H9 (cell line): ENCODE measurements around the gene ZCCHC3. TPM values are rescaled to one million over a fixed set of nuclear protein-coding genes. Genes with fewer than 3 reads are reported as not detected.

Source experiments
- DNase-seq: peaks from one replicate; pipeline ENCODE4 v3.0.0-alpha.2; 2017
- H2AFZ ChIP-seq: one replicate; pipeline ENCODE4 v1.6.1; 2013; ENCODE audit warnings: mild to moderate bottlenecking, low read length, control low read depth, moderate library complexity
- H2AK5ac ChIP-seq: 2 replicates; pipeline ENCODE4 v1.6.1; 2013; ENCODE audit warnings: low read length, control low read depth, mixed read lengths; ENCODE audit not compliant: insufficient read length
- H2BK120ac ChIP-seq: one replicate; pipeline ENCODE4 v1.6.1; 2013; ENCODE audit warnings: low read depth, mild to moderate bottlenecking, low read length, control low read depth, inconsistent platforms; ENCODE audit not compliant: poor library complexity, severe bottlenecking
- H2BK12ac ChIP-seq: 2 replicates; pipeline ENCODE4 v1.6.1; 2013; ENCODE audit warnings: low read length, control low read depth, mixed read lengths, low read depth; ENCODE audit not compliant: insufficient read length
- H2BK15ac ChIP-seq: 2 replicates; pipeline ENCODE4 v1.6.1; 2013; ENCODE audit warnings: low read depth, low read length, control low read depth
- H2BK20ac ChIP-seq: one replicate; pipeline ENCODE4 v1.6.1; 2013; ENCODE audit warnings: low read depth, mild to moderate bottlenecking, low read length, control low read depth, inconsistent platforms; ENCODE audit not compliant: poor library complexity, severe bottlenecking
- H2BK5ac ChIP-seq: 2 replicates; pipeline ENCODE4 v1.6.1; 2013; ENCODE audit warnings: low read length, control low read depth, mixed read lengths; ENCODE audit not compliant: insufficient read length
- H3K14ac ChIP-seq: 2 replicates; pipeline ENCODE4 v1.6.1; 2013; ENCODE audit warnings: low read length, control low read depth; ENCODE audit not compliant: insufficient read depth
- H3K18ac ChIP-seq: 2 replicates; pipeline ENCODE4 v1.6.1; 2013; ENCODE audit warnings: low read depth, mild to moderate bottlenecking, mixed read lengths, low read length, control low read depth; ENCODE audit not compliant: insufficient read length
- H3K23ac ChIP-seq: 2 replicates; pipeline ENCODE4 v1.6.1; 2013; ENCODE audit warnings: low read length, control low read depth, mixed read lengths, low read depth; ENCODE audit not compliant: insufficient read length
- H3K23me2 ChIP-seq: 2 replicates; pipeline ENCODE4 v1.6.1; 2013; ENCODE audit warnings: low read depth, mild to moderate bottlenecking, mixed read lengths, low read length, control low read depth; ENCODE audit not compliant: insufficient read length, poor library complexity, severe bottlenecking
- H3K27ac ChIP-seq: 2 replicates; pipeline ENCODE4 v1.5.1; 2013; ENCODE audit warnings: low read length, control low read depth, mixed read lengths, low read depth; ENCODE audit not compliant: insufficient read length
- H3K27me3 ChIP-seq: 2 replicates; pipeline ENCODE4 v1.6.1; 2013; ENCODE audit warnings: low read length, control low read depth, inconsistent platforms; ENCODE audit not compliant: insufficient read depth
- H3K4ac ChIP-seq: 2 replicates; pipeline ENCODE4 v1.6.1; 2013; ENCODE audit warnings: low read depth, mild to moderate bottlenecking, control low read depth, inconsistent platforms, low read length, moderate library complexity
- H3K4me1 ChIP-seq: 2 replicates; pipeline ENCODE4 v1.6.1; 2013; ENCODE audit warnings: low read length, control low read depth, inconsistent platforms; ENCODE audit not compliant: insufficient read depth
- H3K4me2 ChIP-seq: 2 replicates; pipeline ENCODE4 v1.6.1; 2013; ENCODE audit warnings: low read length, control low read depth, mixed read lengths; ENCODE audit not compliant: insufficient read length, insufficient read depth
- H3K56ac ChIP-seq: 2 replicates; pipeline ENCODE4 v1.6.1; 2013; ENCODE audit warnings: low read depth, mild to moderate bottlenecking, mixed read lengths, low read length, control low read depth; ENCODE audit not compliant: insufficient read length
- H3K79me1 ChIP-seq: 2 replicates; pipeline ENCODE4 v1.6.1; 2013; ENCODE audit warnings: low read depth, mild to moderate bottlenecking, moderate library complexity, low read length, control low read depth, inconsistent platforms; ENCODE audit not compliant: insufficient read depth, poor library complexity, severe bottlenecking
- H3K79me2 ChIP-seq: 2 replicates; pipeline ENCODE4 v1.6.1; 2013; ENCODE audit warnings: low read length, control low read depth, inconsistent platforms; ENCODE audit not compliant: insufficient read depth
- H3K9ac ChIP-seq: 2 replicates; pipeline ENCODE4 v1.6.1; 2013; ENCODE audit warnings: low read length, control low read depth, mixed read lengths; ENCODE audit not compliant: insufficient read length; ENCODE audit errors: extremely low read depth
- H3K9me3 ChIP-seq: one replicate; pipeline ENCODE4 v1.6.1; 2013; ENCODE audit warnings: low read depth, low read length, inconsistent platforms; ENCODE audit not compliant: control insufficient read depth
- H3T11ph ChIP-seq: one replicate; pipeline ENCODE4 v1.6.1; 2013; ENCODE audit warnings: mild to moderate bottlenecking, low read length, control low read depth, inconsistent platforms
- H4K20me1 ChIP-seq: one replicate; pipeline ENCODE4 v1.6.1; 2013; ENCODE audit not compliant: control insufficient read depth, insufficient read length, insufficient read depth
- H4K5ac ChIP-seq: 2 replicates; pipeline ENCODE4 v1.6.1; 2013; ENCODE audit warnings: low read depth, mild to moderate bottlenecking, mixed read lengths, low read length, control low read depth; ENCODE audit not compliant: insufficient read length
- H4K8ac ChIP-seq: replicated peaks from 2 replicates; pipeline ENCODE4 v1.6.1; 2013; ENCODE audit warnings: low read length, control low read depth, mixed read lengths, low read depth; ENCODE audit not compliant: insufficient read length
- H4K91ac ChIP-seq: 2 replicates; pipeline ENCODE4 v1.6.1; 2013; ENCODE audit warnings: low read depth, mild to moderate bottlenecking, moderate library complexity, mixed read lengths, low read length, control low read depth; ENCODE audit not compliant: insufficient read length
- H3K27ac Mint-ChIP-seq, 3 experiments: 2 replicates in 2 of 3; 3 replicates in 1 of 3; pipeline ENCODE4 v1.8.0; 2020 to 2021; ENCODE audit warnings: mixed read lengths in 3 of 3, mild to moderate bottlenecking in 1 of 3, moderate library complexity in 1 of 3
- H3K27me3 Mint-ChIP-seq: 2 replicates; pipeline ENCODE4 v1.8.0; 2021; ENCODE audit warnings: low read depth, mild to moderate bottlenecking, moderate library complexity, mixed read lengths
- H3K36me3 Mint-ChIP-seq, 3 experiments: 2 replicates in 2 of 3; 3 replicates in 1 of 3; pipeline ENCODE4 v1.8.0; 2020 to 2021; ENCODE audit warnings: low read depth in 3 of 3, mixed read lengths in 3 of 3; ENCODE audit not compliant: insufficient read depth in 1 of 3
- H3K4me1 Mint-ChIP-seq, 2 experiments: 2 replicates each; pipeline ENCODE4 v1.8.0; 2020; ENCODE audit warnings: mixed read lengths in 2 of 2
- H3K4me3 Mint-ChIP-seq, 2 experiments: 2 replicates in 1 of 2; 3 replicates in 1 of 2; pipeline ENCODE4 v1.8.0; 2020 to 2021; ENCODE audit warnings: mild to moderate bottlenecking in 2 of 2, mixed read lengths in 2 of 2, moderate library complexity in 1 of 2
- H3K9me3 Mint-ChIP-seq, 2 experiments: 2 replicates in 1 of 2; 3 replicates in 1 of 2; pipeline ENCODE4 v1.8.0; 2020; ENCODE audit warnings: mild to moderate bottlenecking in 2 of 2, mixed read lengths in 2 of 2, moderate library complexity in 1 of 2
- CTCF ChIP-seq: fragments of 200-600 bp; sonication (generic); conservative IDR thresholded peaks from 3 replicates; pipeline ENCODE4 v1.8.0; 2021; ENCODE audit warnings: antibody characterized with exemption, mild to moderate bottlenecking
- whole genome bisulfite sequencing: extraction: QIAGEN DNeasy Blood & Tissue Kit; methylation state at CpG from one replicate; pipeline ENCODE4 v1.1.7; 2013; ENCODE audit warnings: missing lambda C conversion rate, low lambda C conversion rate, mixed read lengths; ENCODE audit not compliant: insufficient read length; ENCODE audit errors: extremely low coverage; 5-methylcytosine and 5-hydroxymethylcytosine counted together
- total RNA-seq: library from RNA; stranded (reverse); gene quantifications from 2 replicates; pipeline ENCODE4 v1.2.1, GENCODE V29; 2021

Gene ZCCHC3
- total RNA-seq, 1 experiment from 2014 or later: 41.3 TPM

- Histone ChIP-seq H2BK15ac (no peak overlapping the region), H4K91ac (no peak overlapping the region), H3K4me1 (no peaks in the 10 kb centered on the region), H2AK5ac (no peak overlapping the region), H3T11ph (no peak overlapping the region), H2BK120ac (no peak overlapping the region), H3K18ac (no peak overlapping the region), H3K9me3 (no peaks in the 10 kb centered on the region), H3K27ac (no peak overlapping the region), H4K20me1 (peaks cover 2% of the 10 kb centered on the region), H4K5ac (no peak overlapping the region), H3K4me2 (no peak overlapping the region), H2BK20ac (no peak overlapping the region), H3K23ac (no peak overlapping the region), H3K9ac (no peak overlapping the region), H2BK12ac (no peak overlapping the region), H4K8ac (no peak overlapping the region), H3K23me2 (no peaks in the 10 kb centered on the region), H3K56ac (no peak overlapping the region), H3K4ac (no peak overlapping the region), H3K14ac (no peak overlapping the region), H2AFZ (no peak overlapping the region), H3K79me1 (no peaks in the 10 kb centered on the region), H3K79me2 (no peaks in the 10 kb centered on the region), H2BK5ac (no peak overlapping the region), H3K27me3 (peaks cover 36% of the 10 kb centered on the region)
- H3K9me3 Mint-ChIP-seq: peaks cover 0 to 2% of the 10 kb centered on the region in 2 experiments; a peak in 1 of 5 replicates
- no peak for DNase-seq
- peaks cover 2 to 3% of the 10 kb centered on the region in 2 experiments; a peak in 3 of 4 replicates for H3K4me1 Mint-ChIP-seq
- peaks cover 96% of the 10 kb centered on the region for H3K27me3 Mint-ChIP-seq
- no peak overlapping the region for H3K27ac Mint-ChIP-seq
- WGBS: no CpG with 5 or more reads among the region's 4 CpGs
- H3K4me3 Mint-ChIP-seq: no peak overlapping the region
- TF ChIP-seq CTCF: no peak
- no peaks in the 10 kb centered on the region for H3K36me3 Mint-ChIP-seq
Observed at GRCh38 chr20:258269-258858, 39.0 kb upstream of the ZCCHC3 start.
